GM21619 (cell line): ENCODE data around the gene AGXT.

Experiments used
- ATAC-seq: cut with Tn5 transposase; IDR thresholded peaks from one replicate; pipeline ENCODE4 v1.9.1; 2021; ENCODE audit not compliant: unreplicated experiment

Gene AGXT

DNA sequence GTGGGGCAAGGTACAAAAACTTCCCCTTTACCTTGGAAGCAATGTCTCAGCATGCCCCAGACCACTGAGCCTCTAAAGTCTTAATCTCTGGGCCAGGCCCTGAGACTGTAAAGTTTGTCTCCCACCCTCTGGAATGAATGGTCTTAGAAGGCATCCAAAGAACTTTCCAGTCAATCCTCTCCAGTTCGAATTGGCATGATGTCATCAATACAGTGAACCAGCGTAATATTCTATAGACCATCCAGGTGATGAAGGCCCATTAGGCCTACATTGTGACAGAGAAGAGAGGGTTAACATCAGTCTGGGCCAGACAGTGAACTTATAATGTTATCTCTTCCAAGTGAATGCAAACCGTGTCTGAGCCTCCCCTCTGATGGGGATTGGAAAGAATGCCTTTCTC lies 16.1 kb downstream of the AGXT start:
- ATAC-seq: no peak

GRCh38 chr2:240885566-240885965 lies 16.9 kb downstream of the AGXT start:
- ATAC-seq: no peak

- ATAC-seq: no peak
These were observed 17.5 kb downstream of the AGXT start for GRCh38 chr2:240886023-240886565.

- ATAC-seq: no peak
These were observed 18.3 kb downstream of the AGXT start for GRCh38 chr2:240886678-240887609.

GRCh38 chr2:240887631-240888030 lies 19.0 kb downstream of the AGXT start:
- no peak for ATAC-seq

DNA sequence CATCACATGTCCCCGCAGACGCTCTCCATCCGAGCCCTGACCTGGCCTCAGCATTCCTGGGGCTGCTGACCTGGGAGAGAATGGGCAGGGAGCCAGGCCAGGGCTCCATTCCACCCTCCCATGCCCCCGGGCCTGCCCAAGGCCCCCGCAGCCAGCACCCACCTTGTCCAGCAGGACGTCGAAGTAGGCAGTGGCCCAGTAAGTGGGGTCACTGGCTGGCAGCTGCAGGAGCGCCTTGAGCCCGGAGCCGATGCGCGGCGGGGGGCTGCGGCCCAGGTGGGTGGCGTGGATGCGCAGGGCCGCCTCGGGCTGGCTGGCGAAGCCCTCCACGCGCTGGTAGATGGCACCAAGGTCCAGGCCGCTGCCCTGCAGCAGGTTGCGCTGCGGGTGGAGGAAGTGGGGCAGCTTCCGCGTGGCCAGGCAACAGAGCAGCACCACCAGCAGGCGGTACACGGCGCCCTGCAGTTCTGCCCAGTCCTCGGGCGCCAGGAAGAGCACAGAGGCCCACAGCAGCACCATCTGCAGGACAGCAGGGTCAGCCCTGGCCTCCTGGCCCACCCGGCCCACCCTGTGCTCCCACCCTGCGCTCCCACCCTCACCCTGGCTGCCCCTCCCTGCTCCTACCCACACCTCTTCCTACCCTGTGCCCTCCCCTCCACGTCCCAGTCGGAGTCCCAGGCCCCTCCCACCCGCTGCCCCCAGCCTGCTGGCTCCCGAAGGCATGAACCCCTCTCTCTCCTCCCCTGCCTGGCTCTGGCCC lies 19.7 kb downstream of the AGXT start:
- no peak for ATAC-seq

DNA sequence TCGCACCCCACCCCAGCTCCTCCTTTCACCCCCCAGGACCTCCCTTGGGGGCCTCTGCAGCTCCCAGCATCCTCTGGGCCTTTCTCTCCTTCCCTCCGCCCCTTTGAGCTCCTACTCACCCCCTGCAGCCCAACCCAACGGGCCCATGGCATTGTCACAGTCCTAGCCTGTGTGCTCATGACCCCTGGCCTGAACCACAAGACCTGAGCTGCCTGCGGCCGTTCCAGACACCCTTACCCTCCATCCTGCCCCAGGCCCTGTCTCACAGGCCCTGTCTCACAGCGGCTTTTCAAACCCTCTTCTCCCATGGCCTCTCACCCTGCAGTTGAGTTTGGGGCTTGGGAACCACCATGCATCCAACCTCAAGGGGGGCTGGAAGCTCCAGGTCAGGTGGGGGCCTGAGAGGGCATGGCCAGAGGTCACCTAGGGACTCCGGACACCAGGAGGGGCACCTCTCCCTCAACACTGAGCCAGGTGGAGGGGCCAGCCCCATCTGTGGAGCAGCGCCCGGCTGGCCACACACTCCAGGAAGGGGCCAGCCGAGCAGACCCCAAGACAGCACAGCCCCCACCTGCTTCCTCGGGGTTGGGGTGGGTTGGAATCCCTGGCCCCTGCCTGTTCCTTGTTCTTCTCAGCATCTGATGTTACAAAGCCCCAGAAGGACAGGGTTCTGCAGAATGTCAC lies 20.4 kb downstream of the AGXT start:
- no peak for ATAC-seq

DNA sequence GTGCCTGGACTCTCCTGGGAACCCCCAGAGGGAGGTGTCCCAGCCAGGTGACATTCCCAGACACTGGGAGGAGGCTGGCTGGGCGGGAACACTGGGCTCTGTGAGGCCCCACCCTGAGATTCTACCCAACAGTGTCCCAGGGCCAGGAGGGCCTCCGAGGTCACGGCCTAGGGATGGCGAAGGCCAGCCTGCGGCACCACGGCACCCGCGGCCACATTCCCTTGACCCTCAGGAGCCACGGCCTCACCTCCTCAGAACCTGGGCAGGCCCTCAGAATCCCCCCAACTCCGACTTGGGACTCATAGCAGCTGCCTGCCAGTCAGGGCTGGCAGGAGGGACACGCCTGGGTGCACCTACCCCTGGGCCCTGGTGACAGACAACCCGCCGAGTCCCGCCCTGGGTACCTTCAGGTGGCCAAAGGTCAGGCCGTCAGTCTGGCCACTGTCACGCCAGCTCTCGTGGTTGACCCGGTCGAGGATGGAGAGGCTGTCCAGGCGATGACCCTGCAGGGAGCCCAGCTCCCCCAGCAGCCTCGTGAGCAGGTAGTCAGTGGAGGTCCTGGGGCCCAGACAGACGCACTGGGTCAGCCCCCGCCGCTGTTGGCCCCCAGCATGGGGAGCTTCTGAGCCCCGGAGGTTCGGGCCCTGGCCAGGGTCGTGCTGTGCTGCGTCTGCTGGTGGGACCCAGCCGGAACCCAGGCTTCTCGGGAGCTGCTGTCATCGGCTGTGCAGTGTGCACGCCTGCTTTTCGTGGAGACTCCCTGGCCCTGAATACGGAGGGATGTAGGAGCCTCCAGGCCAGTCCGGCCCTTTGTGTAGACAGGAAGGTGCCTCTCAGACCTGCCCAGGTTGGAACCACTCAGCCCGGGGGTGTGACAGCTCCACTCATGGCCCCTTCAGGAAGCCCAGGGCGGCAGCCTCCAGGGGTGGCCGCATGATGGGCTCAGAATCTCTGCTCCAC lies 21.3 kb downstream of the AGXT start:
- ATAC-seq: no peak

DNA sequence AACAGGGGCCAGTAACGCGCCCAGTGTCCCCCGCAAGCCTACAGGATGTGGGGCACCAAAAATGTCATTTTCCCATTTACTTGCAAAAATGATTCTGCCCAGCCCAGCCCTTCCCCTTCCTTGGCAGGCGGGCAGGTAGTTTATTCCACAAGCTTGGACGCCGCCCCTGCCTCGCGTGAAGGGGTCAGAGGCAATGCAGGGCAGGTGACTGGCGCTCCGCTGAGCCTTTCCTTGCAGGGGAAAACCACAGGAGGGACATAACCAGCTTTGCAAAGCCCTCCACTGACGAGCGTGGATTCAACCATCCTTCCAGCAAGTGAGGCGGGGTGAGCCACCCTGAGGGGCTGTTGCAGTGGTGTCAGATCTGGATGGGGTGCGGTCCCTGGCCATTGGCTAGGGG lies 22.1 kb downstream of the AGXT start:
- no peak for ATAC-seq

DNA sequence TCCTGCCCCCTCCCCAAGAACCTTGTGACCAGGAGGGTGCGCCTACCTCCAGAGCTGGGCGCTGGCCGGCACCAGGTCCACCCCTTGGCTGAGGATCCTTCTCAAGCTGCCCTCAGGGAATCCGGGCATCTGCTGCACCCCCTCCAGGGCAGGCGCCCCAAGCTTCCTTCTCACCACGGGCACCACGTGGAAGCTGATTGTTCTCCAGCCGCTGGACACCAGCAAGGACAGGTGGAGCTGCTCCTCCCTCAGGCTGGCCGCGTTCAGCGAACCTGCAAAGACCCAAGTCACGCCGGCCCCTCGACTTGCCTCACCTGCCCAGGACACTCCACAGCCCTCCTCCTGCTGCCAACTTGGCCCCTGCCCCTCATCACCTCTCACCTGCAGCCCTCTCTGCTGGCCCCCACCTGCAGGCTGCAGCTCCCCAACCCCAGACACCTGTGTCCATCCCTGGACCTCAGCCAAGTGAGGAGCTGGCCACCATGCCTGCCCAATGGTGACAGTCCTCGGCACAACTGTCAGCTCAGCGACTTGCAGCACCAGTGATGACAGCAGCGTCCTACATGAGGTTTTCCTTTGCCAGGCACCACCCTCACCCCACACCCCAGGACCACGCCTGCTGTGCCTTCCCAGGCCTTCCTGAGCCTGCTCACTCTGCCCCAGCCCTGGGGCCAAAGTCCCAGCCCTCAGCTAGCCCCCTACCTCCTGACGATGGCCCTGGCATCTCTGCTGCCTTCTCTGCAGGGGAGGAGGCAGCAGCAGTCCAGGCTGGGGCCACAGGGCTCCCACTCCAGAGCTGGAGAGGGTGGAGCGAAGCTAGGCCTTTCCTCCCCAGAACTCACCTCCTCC lies 23.1 kb downstream of the AGXT start:
- no peak for ATAC-seq

DNA sequence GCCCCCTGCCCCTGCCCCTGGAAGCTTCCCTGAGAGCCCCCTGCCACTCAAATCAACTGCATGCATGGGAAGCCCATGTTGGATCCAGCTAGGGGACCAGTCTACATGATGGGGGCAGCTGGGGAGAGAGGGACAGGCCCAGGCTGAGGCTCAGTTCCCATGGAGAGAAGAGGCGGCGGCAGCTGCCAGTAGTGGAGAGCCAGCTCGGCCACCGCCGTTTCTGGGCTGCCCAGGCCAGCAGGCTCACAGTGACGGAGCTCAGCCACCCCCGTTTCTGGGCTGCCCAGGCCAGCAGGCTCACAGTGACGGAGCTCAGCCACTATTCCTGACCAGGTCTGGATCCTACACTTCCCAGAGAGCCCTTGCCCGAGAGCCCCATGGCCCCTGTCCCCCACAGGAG lies 23.7 kb downstream of the AGXT start:
- no peak for ATAC-seq

- no peak for ATAC-seq
These were observed 24.3 kb downstream of the AGXT start for GRCh38 chr2:240892925-240893324.

DNA sequence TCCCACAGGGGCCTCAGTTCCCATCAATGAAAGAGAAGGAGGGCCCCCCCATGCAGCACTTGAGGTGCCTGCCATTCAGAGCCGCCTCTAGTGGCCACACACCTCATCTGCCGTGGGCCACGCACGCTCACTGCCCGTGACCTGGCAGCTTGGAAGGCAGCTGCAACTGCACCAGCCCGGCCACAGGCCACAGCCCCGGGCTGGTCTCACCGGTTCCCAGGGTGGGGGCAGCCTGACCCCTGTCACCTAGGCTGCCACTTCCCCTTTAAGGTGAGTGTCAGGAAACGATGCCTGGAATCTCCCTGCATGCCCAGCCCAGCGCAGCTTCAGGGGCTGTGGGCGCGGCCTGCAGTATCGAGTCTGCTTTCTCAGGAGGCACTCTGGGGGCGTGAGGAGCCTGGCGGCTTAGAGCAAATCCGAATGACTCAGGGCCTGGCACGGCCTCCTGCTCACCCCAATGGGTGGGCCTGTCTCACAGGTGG lies 24.8 kb downstream of the AGXT start:
- ATAC-seq: no peak

GRCh38 chr2:240894006-240894405 lies 25.4 kb downstream of the AGXT start:
- no peak for ATAC-seq

DNA sequence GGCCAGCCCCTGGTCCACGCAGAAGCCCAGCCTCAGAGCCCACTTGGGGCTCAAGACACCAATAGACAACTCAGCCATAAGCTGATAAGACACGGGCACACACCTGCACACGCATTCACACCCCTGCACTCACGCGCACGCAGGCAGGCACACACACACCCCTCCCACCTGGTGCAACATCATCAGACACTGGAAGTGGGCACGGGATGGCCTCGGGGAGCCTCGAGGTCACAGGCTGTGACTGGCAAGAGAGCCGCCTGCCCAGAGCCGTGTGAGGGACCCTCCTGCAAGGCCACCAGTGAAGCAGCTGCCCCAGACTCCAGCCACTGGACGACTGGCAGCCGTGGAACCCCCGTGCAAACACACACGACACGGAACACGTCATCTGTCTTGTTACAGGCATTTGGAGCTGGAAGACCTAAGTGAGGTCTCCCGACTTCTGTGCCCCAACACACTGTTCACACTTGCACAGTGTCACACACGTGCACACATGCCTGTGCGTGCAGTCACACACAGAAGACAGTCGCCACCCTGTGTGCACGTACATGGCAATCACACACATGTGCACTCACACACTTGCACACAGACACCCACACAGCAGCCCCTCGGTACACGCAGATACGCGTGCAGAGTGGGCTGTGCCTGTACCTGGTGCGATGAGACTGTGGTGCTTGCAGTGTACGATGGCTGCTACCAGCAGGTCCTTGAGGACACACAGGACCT lies 26.4 kb downstream of the AGXT start:
- no peak for ATAC-seq

DNA sequence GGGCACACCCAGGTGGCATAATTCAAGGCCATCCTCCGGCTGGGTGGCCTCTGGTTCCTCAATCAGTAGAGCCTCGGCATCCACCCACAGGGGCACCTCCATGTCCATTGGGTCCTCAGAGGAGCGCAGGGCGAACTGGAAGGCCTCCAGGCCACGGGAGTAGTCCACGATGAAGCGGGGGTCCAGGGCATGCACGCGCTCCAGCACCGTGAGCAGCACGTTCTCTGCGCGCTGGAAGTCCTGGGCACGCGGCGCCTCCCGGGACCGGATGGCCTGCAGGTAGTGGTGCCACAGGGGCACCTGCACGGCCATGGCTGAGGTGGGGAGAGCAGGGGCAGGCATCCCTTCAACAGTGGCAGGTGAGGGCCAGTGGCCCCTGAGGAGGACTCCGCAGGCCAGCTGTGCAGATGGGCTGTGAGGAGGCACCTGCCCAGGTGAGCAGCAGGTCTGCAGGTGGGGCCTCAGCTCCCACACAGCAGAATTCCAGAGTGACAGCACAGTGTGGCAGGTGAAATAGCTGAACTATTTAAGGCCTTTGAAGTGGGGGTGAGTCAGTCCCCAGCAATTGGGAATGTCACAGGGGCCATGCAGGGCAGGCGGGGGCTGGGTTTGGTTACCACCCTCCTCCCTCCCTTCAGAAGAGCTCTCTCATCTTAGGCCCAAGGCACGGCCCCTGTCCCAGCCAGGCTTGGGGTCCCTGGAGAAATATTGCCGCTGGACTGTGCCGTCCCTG lies 27.2 kb downstream of the AGXT start, which contains the start of gene MAB21L4:
TSS of gene MAB21L4 (minus strand) at position 501 of the 733 bp plus-strand sequence. CDS start at position 342, 159 bp downstream.
- ATAC-seq: no peak

GRCh38 chr2:240896394-240896793 lies 27.8 kb downstream of the AGXT start:
- ATAC-seq: no peak
